Lower lobe of right lung (tissue), 2 donors: ENCODE measurements around the gene KCNA10. TPM values are rescaled to one million over a fixed set of nuclear protein-coding genes. Genes with fewer than 3 reads are reported as not detected.

Experiments
- ATAC-seq, 2 donors: fragments of 200-7000 bp; cut with Tn5 transposase; one replicate each; pipeline ENCODE4 v1.9.1; 2020 to 2022; ENCODE audit warnings: mild to moderate bottlenecking in 2 of 2, moderate library complexity in 2 of 2
- DNase-seq: peaks from one replicate; pipeline ENCODE4 v3.0.0-alpha.2; 2020
- H3K27ac ChIP-seq: fragments of 200-600 bp; one replicate; pipeline ENCODE4 v1.8.0; 2022
- H3K27me3 ChIP-seq: fragments of 200-600 bp; one replicate; pipeline ENCODE4 v1.8.0; 2022; ENCODE audit warnings: low read depth
- H3K36me3 ChIP-seq: fragments of 200-600 bp; one replicate; pipeline ENCODE4 v1.8.0; 2022; ENCODE audit warnings: mild to moderate bottlenecking
- H3K4me1 ChIP-seq: fragments of 200-600 bp; one replicate; pipeline ENCODE4 v1.8.0; 2022
- H3K4me3 ChIP-seq: fragments of 200-600 bp; one replicate; pipeline ENCODE4 v1.8.0; 2022; ENCODE audit warnings: mild to moderate bottlenecking
- H3K9me3 ChIP-seq: fragments of 200-600 bp; one replicate; pipeline ENCODE4 v1.8.0; 2022
- intact Hi-C: fragments of 100-400 bp; cut with DNase I; formaldehyde crosslinking; loops from one replicate; pipeline ENCODE4 v1.11.0; 2022
- total RNA-seq: library from RNA; stranded (reverse); fragmentation: NEBNext Ultra II Directional; extraction: Animal tissue kit (Norgen Biotek cat#: 25700); gene quantifications from one replicate; pipeline ENCODE4 v1.2.1, GENCODE V29; 2021
- TF ChIP-seq, protein P1 (sequence below): fragments of 200-600 bp; IDR thresholded peaks from one replicate; pipeline ENCODE4 v1.8.0; 2022; ENCODE audit warnings: antibody characterized with exemption, mild to moderate bottlenecking
- donor health status: DM: no; HTN: yes; CAD: no; lungs with severe emphysema.

KCNA10 gene
- total RNA-seq, 1 donor from 2014 or later: not detected

DNA sequence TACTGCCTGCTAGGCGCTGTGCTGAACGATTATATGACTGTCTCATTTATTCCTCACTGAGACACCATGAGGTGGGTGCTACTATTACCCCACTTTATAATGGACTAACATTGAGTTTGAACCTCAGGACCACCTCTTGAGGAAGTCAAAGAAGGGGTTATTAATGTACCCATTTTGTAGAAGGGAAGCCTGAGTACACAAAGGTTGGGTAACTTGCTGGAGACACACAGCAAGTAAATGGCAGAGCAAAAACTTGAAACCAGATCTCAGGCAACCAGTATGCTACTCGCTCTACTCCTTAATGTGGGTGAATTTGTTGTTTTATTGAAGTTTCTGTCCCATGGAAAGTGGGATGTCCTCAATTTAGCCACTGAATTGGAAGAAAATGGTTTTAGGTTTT is 30.1 kb downstream of the KCNA10 start:
- Histone ChIP-seq H3K27ac (no peak overlapping the region), H3K9me3 (no peaks in the 10 kb centered on the region), H3K27me3 (peaks cover 5% of the 10 kb centered on the region), H3K4me1 (no peaks in the 10 kb centered on the region), H3K4me3 (no peak overlapping the region), H3K36me3 (no peaks in the 10 kb centered on the region)
- DNase-seq (no peak), ATAC-seq (no peak)
- TF ChIP-seq, protein P1, sequence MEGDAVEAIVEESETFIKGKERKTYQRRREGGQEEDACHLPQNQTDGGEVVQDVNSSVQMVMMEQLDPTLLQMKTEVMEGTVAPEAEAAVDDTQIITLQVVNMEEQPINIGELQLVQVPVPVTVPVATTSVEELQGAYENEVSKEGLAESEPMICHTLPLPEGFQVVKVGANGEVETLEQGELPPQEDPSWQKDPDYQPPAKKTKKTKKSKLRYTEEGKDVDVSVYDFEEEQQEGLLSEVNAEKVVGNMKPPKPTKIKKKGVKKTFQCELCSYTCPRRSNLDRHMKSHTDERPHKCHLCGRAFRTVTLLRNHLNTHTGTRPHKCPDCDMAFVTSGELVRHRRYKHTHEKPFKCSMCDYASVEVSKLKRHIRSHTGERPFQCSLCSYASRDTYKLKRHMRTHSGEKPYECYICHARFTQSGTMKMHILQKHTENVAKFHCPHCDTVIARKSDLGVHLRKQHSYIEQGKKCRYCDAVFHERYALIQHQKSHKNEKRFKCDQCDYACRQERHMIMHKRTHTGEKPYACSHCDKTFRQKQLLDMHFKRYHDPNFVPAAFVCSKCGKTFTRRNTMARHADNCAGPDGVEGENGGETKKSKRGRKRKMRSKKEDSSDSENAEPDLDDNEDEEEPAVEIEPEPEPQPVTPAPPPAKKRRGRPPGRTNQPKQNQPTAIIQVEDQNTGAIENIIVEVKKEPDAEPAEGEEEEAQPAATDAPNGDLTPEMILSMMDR: no peak
- intact Hi-C loops: no loop called here

DNA sequence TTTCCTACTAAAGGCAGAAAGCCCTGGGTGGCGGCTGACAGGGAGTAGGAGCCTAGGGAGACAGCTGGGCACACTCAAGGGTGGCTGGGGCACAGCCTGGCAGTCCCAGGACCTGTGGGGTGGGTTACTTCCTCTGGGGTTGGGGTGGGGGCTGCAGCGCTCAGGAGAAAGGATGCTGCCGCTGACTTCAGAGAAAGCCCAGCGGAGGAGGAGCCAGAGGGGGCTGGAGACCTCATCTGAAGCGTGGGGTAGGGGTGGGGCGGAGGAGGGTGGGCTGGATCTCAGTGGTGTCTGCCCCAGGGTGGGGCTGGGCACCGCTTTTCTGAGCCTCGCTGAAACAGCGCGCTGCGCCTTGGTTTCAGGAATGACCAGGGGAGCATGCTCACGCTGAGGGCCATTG is 30.8 kb downstream of the KCNA10 start:
- H3K4me3 ChIP-seq: no peak overlapping the region
- H3K4me1 ChIP-seq: peaks cover 3% of the 10 kb centered on the region
- DNase-seq (no peak), ATAC-seq (no peak)
- peaks cover 5% of the 10 kb centered on the region for H3K27me3 ChIP-seq
- no peak overlapping the region for H3K27ac ChIP-seq
- no peaks in the 10 kb centered on the region for H3K36me3 ChIP-seq
- intact Hi-C loops: no loop called here
- H3K9me3 ChIP-seq: no peaks in the 10 kb centered on the region
- TF ChIP-seq, protein P1: no peak

DNA sequence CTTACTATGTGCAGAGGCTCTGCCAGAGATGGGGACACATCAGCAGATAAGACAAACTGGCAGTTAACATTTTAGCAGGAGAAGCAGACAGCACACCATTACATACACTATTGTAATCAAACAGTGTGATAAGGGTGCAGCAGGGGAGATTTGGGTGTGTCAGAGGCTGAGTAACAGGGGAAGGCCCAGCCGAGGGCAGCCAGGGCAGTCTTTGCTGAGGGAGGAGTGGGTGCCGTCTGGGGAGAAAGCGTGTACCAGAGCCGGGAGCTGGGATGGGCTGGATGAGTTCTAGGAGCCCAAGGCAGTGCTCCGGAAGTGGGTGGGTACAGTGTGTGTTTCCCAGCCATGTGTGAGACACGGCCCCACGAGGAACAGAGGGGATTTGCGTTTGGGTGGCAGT is 31.2 kb downstream of the KCNA10 start:
- TF ChIP-seq, protein P1: no peak
- no peak for DNase-seq
- H3K4me3 ChIP-seq: no peak overlapping the region
- H3K9me3 ChIP-seq: no peaks in the 10 kb centered on the region
- H3K36me3 ChIP-seq: no peaks in the 10 kb centered on the region
- peaks cover 5% of the 10 kb centered on the region for H3K27me3 ChIP-seq
- no peak for ATAC-seq
- intact Hi-C loops: no loop called here
- peaks cover 7% of the 10 kb centered on the region for H3K4me1 ChIP-seq
- no peak overlapping the region for H3K27ac ChIP-seq

DNA sequence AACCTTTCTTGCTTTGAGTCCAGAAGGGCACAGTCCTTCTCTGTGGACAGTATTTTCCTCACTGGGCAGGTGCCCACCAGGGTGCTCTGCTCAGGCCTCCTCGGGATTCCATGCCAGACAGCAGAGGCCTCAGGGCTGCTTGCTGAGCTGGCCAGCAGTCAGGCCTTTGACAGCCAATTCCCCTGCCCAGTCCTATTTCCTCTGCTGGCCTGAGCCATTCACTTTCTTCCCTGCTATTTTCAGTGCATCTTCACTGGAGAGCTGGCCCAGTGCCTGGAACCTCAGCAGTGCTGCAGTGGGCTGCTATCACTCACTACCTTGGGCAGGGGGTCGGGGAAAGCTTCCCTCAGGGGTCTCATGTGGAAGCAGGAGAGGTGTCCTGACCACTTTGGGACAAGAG is 33.2 kb downstream of the KCNA10 start:
- Histone ChIP-seq H3K4me1 (peaks cover 18% of the 10 kb centered on the region), H3K36me3 (no peaks in the 10 kb centered on the region), H3K27me3 (peaks cover 5% of the 10 kb centered on the region), H3K27ac (no peak overlapping the region), H3K9me3 (no peaks in the 10 kb centered on the region), H3K4me3 (no peak overlapping the region)
- TF ChIP-seq, protein P1: no peak
- no peak for ATAC-seq
- intact Hi-C loops: no loop called here
- no peak for DNase-seq

DNA sequence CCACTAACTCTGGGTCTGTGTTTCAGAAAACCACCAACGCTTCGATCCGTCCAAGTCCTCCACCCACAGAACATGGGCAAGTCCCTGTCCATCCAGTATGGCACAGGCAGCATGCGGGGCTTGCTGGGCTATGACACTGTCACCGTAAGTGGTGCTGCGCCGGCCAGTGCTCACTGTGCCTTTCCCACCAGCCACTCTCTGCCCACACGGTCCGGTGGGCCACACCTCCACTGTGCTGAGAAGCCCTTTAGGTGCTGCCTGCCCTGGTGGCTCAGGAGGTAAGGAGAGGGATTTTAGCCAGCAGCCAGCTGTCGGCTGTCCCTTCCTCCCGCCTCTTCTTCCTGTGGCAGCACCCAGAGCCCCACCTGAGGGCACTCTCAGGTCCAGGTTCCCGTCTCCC is 34.2 kb downstream of the KCNA10 start:
- intact Hi-C loops: no loop called here
- Histone ChIP-seq H3K36me3 (no peaks in the 10 kb centered on the region), H3K9me3 (no peaks in the 10 kb centered on the region), H3K27me3 (peaks cover 5% of the 10 kb centered on the region), H3K27ac (no peak overlapping the region), H3K4me3 (no peak overlapping the region), H3K4me1 (peaks cover 18% of the 10 kb centered on the region)
- DNase-seq: no peak
- no peak for ATAC-seq
- TF ChIP-seq, protein P1: no peak

DNA sequence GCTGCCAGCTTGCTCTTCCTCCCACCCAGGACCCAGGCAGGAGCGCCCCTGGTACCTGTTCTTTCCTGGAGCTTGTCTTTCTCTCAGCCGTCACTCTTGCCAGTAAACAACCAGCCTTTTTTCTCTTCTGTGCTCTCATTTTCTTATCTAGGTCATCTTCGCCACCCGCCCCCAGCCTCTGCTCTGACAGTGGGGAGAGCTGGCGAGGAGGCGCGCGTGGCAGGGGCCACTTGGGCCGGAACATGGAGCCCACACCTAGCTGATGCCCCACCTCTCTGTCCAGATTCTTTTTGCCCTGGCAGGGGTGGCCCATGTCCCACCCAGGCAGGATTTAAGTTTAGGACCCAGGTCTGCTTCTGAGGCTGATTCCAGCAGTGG is 35.7 kb downstream of the KCNA10 start:
- Histone ChIP-seq H3K36me3 (no peaks in the 10 kb centered on the region), H3K4me1 (peaks cover 18% of the 10 kb centered on the region), H3K27ac (peak overlapping the region; percentile 48), H3K27me3 (peaks cover 5% of the 10 kb centered on the region), H3K9me3 (no peaks in the 10 kb centered on the region), H3K4me3 (no peak overlapping the region)
- TF ChIP-seq, protein P1: no peak
- intact Hi-C loops: no loop called here
- ATAC-seq (no peak), DNase-seq (no peak)
